ENCODE results near the gene ARHGEF17.

Gene ARHGEF17

DNA sequence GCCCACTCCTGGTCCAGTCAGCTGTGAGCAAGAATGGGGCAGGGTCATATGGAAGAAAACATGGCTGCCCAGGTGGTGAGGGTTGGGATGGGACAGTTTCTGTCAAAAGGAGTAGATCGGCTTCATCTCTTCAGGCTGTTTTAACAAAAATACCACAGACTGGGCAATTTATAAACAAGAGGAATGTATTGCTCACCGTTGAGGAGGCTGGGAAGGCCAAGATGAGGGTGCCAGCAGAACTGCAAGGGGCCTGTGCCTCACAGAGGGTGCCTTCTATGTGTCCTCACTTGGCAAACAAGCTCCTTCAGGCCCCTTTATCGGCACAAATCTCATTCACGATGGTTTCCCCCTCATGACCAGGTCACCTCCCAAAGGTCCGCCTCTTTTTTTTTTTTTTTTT, 50.0 kb downstream of the ARHGEF17 start:
- no peak for DNase-seq (ENCODE audit: low spot score)

DNA sequence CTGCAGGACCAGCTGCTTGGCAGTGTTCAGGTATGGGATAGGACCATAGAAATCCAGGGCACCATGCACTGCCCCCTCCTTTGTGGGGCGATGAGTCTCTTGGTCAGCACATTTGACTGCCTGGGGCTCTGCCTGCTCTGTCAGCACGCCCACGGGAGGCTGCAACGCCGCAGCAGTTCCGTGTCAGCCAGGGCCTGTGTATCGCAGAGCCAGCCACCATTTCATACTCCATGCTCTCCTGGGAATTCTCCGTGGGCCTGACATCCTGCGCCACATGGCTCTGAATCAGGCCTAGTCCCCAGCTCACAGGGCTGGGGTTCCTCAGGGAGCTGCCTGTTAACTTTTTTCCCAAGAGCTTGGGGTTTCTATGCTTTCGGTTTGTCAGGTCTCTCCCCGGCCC, 51.3 kb downstream of the ARHGEF17 start:
- no peak for DNase-seq (ENCODE audit: low spot score)

DNA sequence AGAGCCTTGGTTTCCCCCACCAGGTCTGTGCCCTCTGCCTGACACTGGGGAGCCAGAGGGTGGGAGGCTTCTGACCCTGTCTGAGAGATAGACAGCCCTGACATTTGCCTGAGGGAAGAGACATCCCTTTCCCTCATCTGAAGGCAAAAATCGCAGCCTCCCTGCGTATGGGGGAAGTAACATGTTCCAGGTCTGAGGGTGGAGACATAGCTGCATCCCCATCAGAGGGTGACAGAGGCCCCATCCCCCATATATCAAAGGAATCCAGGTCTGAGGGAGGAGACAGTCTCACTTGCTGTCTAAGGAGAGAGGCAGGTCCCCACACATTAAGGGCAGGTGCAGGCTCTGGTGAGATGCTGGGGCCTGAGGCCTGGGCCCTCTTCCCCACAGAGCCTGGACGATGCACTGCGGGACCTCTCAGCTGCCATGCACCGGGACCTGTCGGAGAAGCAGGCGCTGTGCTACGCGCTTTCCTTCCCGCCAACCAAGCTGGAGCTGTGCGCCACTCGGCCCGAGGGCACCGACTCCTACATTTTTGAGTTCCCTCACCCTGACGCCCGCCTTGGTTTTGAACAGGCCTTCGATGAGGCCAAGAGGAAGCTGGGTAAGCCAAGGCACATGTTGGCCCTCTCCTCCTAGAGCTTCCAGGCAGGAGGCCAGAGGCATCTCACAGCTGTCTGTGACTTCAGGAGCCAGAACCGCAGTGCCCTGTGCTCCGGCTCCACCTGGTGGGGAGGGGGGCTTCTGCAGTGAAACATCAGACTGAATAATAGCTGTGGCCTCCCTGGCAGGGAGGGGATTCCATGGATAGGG, 52.1 kb downstream of the ARHGEF17 start:
- peak; percentile 87 for DNase-seq (ENCODE audit: low spot score)

DNA sequence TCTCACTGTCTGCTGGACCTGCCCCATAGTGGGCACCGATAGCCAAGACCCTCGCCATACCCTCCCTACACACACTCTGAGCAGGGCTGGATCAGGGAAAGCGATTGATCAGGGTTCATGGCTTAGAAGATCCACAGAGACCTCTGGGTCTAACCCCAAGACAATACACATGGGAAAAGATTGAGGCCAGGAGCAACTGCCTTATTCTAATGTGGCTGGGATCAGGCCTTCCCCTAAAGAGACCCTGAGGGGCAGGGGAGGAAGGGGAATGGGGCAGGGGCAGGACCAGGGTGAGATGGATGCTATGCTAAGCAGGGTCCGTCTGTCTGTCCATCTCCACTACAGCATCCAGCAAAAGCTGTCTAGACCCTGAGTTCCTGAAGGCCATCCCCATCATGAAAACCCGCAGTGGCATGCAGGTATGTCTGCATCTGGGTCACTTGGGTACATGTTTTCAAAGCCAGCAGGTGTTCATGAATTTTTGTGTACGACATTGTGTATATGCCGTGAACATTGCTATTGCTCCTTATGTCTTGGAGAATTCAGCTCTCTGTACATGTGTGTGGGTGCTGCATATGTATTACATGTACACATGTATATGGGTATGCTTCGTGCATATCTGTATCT, 52.8 kb downstream of the ARHGEF17 start:
- DNase-seq (ENCODE audit: low spot score), result no peak

DNA sequence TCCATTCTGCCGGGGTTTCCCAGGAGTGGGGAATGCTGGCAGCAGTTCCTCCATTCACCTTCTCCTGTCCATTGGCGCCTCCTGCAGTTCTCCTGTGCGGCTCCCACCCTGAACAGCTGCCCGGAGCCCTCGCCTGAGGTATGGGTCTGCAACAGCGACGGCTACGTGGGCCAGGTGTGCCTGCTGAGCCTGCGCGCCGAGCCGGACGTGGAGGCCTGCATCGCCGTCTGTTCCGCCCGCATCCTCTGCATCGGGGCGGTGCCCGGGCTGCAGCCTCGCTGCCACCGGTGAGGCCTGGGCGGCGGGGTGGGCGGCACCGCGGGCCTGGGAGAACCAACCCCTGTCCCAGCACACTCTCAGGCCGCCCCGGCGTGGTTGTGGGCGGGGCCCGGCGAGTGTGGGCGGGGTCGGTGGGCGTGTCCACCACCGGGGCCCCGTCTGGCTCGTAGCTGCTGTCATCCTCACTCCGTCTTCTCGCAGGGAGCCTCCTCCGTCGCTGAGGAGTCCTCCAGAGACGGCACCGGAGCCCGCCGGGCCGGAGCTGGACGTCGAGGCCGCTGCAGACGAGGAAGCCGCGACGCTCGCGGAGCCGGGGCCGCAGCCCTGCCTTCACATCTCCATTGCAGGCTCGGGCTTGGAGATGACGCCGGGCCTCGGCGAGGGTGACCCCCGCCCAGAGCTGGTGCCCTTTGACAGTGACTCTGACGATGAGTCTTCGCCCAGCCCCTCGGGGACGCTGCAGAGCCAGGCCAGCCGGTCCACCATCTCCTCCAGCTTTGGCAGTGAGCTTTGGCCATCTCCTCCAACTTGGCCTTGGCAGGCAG, 54.1 kb downstream of the ARHGEF17 start:
- DNase-seq (ENCODE audit: low spot score), result no peak

DNA sequence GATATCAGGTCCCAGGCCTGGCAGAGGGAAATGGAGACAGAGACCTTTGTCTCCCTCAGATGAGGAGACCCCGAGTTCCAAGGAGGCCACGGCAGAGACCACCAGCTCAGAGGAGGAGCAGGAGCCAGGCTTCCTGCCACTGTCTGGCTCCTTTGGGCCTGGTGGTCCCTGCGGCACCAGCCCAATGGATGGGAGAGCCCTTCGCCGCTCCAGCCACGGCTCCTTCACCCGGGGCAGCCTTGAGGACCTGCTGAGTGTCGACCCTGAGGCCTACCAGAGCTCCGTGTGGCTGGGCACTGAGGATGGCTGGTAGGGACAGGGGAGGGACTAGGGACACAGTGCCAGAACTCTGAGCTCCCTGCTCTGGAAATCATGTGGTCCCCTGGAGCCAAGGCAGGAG, 55.1 kb downstream of the ARHGEF17 start:
- no peak for DNase-seq (ENCODE audit: low spot score)

DNA sequence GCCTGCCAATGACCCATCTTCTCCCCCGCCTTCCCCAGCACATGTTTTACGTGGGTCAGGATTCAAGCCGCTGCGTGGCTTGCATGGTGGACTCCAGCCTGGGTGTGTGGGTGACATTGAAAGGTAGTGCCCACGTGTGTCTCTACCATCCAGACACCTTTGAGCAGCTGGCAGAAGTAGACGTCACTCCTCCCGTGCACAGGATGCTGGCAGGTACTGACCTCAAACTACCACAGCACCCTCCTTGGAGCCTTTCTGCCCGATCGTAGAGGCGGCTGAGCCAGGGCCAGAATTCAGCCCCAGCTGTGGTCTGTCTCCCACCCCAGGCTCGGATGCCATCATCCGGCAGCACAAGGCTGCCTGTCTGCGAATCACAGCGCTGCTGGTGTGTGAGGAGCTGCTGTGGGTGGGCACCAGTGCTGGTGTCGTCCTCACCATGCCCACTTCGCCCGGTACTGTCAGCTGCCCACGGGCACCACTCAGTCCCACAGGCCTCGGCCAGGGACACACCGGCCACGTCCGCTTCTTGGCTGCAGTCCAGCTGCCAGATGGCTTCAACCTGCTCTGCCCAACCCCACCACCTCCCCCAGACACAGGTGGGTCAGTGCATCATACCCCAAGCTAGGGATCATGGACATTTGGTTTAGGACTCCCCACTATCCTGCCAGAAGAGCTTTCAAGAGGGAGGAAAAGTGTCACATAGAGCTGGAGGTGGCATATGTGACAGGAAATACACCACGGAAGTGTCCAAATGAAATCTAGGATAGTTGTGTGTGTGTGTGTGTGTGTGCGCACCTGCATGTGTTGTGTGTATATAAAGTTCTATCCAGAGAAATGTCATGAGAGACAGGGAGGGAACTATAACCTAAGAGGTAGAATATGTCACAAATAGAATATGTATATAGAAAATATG, 57.5 kb downstream of the ARHGEF17 start:
- no peak for DNase-seq (ENCODE audit: low spot score)

DNA sequence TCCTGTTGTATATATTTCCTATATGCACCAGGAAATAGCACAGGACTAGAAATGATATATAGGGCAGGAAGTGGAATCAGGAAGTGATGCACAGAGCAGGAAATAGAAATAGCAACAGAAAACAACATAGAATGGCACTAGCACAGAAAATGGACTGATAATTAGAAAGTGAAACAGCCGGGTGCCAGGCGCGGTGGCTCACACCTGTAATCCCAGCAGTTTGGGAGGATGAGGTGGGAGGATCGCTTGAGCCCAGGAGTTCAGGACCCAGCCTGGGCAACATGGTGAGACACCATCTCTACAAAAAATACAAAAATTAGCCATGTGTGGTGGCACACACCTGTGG, 58.2 kb downstream of the ARHGEF17 start:
- DNase-seq (ENCODE audit: low spot score), result no peak

DNA sequence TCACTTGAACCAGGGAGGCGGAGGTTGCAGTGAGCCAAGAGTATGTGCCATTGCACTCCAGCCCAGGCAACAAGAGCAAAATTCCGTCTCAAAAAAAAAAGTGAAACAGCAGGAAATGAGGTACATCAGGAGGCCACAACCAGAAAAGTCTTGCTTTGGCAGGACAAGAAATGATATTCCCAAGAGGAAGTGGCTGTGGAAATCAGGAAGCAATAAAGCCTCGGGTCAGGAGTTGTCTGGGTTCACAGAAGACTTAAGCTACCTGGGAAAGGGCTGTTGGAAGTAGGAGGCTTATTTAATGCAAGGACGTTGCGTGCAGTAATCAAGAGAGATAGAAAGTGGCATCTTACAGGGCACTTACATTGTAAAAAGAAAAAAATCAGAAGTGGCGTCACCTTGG, 58.9 kb downstream of the ARHGEF17 start:
- no peak for DNase-seq (ENCODE audit: low spot score)

DNA sequence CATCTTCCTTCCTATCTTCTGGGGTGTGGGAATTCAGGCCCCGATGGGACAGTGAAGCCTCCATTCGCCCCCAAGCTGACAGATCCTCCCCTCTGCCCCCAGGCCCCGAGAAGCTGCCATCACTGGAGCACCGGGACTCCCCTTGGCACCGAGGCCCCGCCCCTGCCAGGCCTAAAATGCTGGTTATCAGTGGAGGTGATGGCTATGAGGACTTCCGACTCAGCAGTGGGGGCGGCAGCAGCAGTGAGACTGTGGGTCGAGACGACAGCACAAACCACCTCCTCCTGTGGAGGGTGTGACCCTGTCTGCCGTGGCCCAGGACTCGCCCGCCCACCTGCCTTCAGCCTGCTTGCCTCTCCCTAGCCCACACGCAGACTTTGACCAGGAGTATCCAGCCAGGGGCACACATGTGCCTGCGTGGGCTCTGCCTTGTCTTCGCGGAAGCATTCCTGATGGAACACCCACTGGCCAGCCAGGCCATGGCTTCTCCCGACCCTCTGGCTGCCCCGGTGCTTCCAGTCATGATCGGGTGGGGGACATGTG, 59.5 kb downstream of the ARHGEF17 start:
- DNase-seq (ENCODE audit: low spot score), result no peak

DNA sequence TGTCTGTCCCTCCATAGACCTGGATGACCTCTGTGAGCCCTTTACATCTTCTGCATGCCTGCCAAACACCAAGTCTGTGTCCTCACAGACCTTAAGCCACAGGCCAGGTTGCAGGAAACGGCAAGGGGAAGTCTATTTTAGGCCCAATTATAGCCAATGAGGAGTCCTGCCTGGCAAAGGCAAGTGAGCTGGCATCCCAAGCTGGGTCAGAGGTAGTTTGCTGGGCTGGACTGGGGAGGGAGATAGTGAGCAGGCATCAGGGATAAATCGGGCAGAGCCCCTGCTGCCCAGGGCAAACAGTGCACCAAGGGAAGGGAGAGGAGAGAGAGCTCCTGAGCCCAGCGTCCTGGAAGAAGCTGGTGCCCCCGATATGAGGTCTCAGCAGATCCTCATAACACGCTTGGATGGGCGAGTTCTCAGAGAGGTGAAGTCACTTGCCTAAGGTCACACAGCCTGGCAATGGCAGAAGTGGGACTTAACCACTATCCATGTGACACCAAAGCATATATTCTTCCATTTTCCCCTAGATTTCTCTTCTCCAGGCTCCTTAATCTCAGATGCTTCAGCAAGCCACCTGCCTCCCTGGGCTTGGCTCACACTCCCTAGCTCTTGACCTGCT, 64.4 kb downstream of the ARHGEF17 start:
- DNase-seq (ENCODE audit: low spot score), result no peak

DNA sequence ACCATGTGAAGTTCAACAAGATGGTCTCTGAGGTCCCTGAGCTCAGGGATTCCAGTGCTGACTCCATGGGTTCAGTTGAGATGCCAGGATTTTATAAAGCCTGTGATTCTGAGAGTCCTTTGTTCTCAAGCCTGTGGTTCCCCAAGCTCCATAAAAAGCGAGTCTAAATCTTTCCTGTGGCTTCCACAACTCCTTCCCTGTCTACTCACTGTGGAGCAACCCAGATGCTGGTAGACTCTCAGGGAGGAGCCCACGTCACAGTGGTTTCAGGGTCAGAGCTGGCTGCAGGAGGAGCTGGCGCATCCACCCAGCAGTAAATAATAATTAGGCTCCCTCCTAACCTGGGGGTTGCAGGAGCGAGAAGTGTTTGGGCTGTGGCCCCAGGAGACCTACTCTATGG, 66.1 kb downstream of the ARHGEF17 start:
- DNase-seq (ENCODE audit: low spot score), result no peak

DNA sequence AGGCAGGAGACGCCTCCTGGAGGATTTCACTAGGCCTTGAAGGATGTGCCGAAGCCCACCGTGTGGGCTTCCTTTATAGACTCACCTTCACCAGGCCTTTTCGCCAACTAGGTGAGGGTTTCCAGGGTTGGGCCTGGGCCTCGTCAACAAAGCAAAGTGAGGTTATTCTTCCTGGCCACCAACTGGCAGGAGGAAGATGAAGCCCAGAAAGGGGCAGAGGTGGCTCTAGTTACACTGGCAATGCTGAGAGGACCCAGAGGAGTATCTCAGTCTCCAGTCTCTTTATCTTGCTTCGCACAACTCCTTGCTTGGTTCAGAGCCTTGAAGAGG, 67.7 kb downstream of the ARHGEF17 start:
- no peak for DNase-seq (ENCODE audit: low spot score)

DNA sequence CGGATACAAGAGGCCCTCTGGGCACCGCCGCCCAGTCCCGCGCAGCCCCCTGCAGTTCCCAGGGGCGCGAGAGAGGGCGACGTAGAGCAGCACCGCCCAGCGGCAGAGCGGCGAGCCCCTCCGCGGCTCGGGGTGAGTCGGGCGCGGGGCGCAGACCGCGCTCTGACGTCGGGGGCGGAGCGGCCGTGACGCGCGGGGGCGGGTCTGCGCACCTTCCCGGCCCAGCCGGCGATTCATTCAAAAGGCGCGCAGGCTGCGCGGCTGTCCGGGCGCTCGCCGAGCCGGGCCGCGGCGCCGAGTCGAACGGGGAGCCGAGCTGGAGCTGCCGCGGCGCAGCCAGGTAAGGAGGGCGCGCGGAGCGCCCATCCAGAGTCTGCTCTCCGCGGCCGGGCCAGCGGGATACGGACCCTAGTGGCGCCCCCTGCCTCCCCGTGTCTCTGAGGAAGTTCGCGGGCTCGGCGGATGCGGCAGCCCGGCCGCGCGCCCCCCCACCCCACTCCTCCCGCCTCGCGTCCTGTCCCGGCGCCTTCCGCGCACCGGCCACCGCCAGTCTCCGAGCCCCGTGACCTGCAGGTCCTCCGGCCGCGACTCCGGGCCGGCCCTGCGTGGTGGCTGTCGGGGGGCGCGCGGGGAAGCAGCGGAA, 68.2 kb downstream of the ARHGEF17 start, which contains the start of gene RELT:
TSS of gene RELT (plus strand) at position 240 of the 643 bp plus-strand sequence. CDS start 12,738 bp downstream, outside the sequence.
- DNase-seq (ENCODE audit: low spot score), result peak; percentile 95

DNA sequence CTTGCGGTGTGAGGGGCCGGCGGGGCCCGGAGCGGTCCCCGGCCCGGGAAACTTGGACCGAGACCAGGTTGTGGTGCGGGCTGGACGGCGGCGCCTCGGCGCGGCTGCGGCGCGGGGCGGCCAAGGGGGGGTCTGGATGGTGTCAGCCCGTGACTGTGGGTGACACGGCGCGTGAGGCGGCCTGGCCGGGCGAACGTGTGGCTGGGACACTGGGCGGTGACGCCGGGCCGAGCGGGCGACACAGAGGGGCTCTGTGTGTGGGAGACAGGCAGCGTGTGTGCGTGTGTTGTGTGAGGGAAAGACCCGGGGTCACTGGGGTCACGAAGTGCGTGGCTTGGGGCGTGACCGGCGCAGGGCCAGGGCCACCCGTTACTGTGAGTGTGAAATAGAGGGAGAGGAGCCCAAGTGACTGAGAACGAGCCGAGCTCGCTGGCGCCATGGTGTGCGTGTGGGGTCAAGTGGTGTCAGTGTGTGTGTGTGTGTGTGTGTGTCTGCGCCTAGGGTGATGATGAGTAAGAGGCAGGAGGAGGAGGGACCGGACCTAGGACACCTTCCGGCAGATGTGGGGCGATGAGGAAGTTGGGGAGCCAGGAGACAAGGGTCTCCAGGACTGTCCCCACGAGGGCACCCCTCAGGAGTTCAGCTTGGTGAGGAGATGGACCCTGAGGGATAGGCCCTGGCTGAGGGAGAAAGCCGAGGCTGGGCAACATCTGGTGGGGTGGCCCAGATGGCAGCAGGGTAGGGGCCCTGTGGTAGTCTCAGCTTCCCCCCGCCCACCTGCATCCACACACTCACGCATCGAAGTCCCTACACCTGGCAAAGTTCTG, 68.9 kb downstream of the ARHGEF17 start:
- DNase-seq (ENCODE audit: low spot score), result peak; percentile 83

DNA sequence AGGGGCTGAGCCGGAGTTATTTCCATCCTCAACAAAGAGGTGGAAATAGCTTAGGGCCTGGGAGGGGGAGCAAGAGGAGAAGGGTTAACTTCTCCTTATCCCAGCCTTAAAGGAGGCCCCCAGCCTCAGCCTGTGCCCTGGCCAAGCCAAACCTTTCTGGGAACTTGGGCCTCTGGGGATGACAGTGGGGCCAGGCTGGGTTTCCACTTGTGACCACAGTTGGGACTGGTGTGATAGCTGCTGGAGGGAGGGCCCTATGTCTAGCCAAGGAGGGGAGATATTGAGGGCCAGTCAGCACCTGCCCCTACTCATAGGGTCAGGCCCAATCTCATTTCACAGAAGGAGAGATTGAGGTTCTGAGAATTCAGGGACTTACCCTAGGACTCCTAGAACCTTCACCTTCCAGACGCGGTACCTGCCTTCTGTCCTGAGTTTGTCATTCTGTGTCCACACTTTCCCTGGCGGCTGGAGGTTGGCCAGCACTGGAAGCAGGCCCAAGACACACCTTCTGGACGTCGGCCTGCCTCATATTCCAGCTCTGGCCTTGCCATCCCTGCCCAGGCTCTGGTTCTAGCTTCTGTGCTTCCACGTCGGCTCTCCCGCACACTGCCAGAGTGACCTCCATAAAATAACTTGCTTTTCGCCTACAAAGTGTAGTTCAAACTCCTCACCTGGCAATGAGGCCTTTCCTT, 71.3 kb downstream of the ARHGEF17 start:
- no peak for DNase-seq (ENCODE audit: low spot score)

DNA sequence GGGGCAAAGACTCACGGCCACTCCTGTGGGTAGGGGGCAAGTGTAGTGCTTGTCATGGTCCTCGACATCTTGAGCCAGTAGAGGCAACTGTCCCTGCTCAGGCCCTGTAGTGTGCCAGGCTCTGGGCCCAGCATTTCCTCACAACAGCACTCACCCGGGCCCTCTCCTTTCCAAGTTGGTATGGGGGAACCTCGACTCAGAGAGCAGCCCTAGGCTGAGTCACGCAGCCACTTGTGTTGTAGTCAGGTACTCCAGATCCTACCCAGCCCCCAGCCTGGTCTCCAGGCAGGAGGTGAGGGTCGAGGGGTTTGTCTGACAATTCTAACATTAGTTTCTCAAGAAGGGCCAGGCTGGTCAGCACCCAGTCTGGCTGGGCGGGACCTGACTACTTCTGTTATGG, 72.3 kb downstream of the ARHGEF17 start:
- no peak for DNase-seq (ENCODE audit: low spot score)

DNA sequence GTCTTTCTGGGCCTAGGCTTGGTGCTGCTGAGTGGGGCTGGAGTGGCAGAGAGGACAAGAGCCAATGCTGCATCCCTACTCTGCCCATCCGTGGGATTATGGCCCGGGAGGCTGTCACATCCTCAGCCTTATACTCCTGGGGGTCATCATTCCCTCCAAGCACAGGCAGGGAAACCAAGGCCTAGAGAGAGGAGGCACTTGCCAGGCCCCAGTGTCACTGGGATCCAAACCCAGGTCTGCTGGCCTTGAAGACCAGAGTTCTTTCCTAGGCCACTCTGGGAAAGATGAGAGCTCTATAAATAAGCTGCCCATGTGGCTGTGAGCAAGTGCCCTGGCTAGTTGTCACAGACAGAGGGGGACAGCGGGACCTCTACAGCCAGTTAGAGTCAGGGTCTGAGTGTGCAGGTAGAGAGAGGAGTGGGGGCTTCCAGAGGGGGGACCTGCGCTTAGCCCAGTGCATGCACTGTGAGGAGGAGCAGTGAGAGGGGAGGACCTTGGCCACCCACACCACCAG, 72.9 kb downstream of the ARHGEF17 start:
- DNase-seq (ENCODE audit: low spot score), result no peak

DNA sequence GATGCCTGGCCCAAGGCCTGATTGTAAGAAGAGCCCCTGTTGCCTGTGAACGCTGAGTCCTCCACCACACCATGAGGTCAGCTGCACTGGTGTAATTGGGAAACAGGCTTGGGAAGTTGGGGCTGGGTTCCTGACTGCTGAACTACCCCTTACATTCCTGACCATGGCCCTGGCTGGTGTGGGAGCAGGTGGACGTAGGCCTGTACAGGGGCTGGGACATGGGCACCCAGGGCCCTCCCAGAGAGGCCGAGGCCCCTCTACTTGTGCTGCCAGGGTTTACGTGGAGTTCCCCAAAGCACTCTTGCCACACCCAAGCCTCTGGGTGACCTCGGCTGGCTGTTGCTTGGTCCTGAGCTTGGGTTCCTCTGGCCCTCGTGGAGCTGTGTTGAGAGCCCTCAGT, 73.5 kb downstream of the ARHGEF17 start:
- no peak for DNase-seq (ENCODE audit: low spot score)

Measured in HuH-7.5 (cell line).